GM21529 (cell line): ENCODE data around the gene LOXHD1.

Experiments
- ATAC-seq: cut with Tn5 transposase; IDR thresholded peaks from one replicate; pipeline ENCODE4 v1.9.1; 2021; ENCODE audit not compliant: unreplicated experiment

Gene LOXHD1

DNA sequence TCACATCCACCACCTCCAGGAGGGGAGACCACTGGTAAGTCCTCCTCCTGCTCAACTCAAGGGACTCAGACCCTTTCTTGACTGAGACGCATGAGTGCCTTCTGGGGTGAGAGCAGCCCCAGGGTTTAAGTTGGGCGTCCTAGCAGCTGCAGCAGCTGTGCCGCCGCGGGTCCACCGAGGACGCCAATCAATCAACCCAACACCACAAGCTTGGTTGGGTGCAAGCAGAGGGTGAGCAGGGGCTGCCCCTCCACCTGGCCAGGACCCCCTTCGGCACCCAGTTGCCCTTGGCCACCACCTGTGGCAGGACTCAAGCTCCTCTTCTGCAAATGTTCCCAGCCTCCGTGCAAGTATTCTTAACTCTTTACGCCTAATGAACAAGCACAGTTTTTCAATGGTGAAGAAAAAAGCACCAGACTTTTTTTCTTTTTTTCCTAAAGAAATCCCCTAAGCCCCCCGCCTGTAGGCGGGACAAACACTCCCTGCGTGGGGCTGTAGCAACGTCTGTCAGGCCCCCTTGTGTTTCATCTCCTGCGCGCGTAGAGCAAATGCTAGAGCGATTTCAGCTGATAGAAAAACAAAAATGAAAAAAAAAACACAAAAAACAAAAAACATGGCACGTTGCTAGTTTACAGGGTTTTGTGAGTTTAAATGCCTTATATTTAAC is 197.1 kb downstream of the LOXHD1 start:
- no peak for ATAC-seq

DNA sequence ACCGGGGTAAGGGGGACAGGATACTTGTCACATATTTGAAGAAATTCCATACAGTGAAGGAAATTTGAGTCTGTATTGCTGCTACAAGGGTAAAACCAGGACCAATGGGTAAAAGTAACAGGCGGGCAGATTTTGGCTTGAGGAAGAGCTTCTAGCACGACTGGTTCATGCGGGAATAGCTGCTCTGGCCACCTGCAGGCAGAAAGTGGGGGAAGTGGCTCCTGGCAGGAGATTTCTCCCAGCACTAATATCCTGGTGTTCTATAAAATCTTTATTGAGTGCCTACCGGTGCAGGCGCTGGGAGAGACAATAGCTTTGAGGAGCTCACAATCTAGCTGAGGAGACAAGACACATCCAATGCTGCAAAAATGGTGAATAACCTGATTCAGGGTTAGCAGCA is 198.5 kb downstream of the LOXHD1 start:
- no peak for ATAC-seq

DNA sequence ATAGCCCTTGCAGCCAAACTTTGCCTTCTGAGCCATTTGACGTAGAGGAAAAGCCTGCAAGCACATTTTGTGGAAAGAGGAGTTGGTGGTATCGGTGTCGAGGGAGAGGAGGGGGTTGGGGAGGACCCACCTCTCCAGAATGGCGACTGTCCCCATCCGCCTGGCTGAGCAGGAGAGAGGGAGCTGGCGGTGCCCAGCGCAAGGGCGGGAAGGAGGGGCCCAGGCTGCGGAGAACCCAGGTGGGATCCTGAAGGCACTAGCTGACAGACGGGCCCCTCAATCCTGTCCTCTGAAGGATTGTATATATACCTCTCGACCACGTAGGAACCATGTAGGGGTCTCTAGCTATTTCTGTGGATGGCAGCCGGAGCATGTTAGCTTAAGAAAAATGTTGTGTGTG is 200.3 kb downstream of the LOXHD1 start:
- ATAC-seq, result no peak

DNA sequence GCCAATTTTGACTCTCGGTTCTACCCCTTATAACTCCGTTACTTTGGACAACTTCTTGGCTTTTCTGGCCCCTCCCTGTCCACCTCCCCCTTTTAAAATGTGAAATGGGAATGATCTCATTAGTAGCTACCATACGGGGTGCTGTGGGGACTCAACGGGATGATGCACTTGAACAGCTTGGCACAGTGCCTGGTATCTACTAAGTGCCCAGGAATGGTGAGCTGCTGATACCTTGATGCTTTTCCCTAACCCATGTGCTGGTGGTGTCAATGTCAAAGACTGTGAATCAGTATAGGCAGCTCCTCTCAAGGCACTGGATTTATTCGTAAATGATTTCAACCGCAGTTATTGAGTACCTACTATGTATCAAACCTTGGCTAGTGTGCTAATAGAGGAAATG is 204.2 kb downstream of the LOXHD1 start:
- ATAC-seq, result no peak

- no peak for ATAC-seq
These were observed 207.5 kb downstream of the LOXHD1 start for GRCh38 chr18:46449499-46449898.

GRCh38 chr18:46449033-46449432 is 208.0 kb downstream of the LOXHD1 start:
- no peak for ATAC-seq

- ATAC-seq, result no peak
These were observed 208.7 kb downstream of the LOXHD1 start for GRCh38 chr18:46448347-46448746.

DNA sequence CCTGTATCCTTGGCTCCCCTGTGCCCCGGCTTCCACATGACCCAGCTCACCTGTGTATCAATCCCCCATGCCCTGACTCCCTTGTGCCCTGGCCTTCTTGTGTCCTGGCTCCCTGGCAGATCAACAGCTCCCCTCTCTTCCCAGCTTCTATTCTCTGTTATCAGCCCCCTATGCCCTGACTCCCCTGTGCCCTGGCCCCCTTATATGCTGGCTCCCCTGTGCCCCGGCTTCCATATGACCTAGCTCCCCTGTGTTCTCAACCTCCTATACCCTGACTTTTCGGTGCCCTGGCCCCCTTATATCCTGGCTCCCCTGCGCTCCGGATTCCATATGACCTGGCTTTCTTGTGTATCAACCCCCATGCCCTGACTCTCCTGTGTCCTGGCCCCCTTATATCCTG is 209.2 kb downstream of the LOXHD1 start:
- ATAC-seq, result no peak

DNA sequence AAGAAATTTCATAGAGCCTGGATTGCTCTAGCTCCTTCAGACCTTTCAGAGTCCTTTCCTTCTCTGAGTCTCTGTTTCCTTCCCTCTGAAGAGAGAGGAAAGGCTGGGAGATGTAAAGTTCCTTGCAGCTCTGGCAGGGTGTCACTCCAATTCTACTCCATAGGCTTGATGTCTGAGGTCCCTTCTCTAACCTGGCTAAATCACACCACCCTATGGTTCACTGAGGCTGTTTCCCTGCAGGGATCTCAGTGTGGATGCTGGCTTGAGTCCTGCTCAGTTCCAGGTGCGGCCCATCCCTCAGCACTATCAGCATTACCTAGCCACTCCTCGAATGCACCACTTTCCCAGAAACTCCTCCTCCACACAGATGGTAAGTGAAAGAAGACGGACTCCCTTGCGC is 209.7 kb downstream of the LOXHD1 start:
- ATAC-seq, result no peak

DNA sequence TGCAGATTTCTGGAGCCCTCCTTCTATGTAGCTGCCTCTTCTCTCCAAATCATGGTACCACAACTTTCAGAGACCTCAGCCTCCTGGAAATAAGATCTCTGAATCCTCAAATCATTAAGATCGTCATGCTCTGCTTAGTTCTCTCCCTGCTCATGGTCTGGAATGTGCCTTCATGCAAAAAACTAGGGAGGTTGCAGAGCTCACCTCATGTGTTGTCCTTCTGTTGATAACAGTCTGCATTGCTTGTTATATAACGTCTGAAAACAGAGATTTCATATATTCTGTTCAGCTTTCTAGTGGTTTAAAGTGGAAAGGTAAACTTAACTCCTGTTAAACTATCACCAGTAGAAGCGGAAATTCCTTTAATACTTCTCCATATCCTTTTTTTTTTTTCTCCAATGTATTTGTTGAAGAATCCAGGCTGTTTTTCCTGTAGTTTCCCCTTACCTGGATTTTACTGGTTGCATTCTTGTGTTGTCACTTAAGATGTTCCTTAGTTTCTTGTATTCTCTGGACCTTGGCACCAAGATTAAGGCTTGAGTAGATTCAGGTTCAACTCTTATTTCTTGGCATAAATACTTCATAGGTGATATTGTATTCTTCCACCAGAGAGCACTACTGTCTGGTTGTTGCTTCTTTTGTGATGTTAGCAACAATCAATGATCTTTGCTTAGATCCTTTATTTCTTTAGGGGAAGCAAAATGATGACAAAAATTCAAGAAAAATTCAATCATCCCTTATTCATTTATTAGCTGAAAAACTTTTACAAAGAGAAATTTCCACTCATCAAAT is 211.3 kb downstream of the LOXHD1 start:
- ATAC-seq, result no peak

DNA sequence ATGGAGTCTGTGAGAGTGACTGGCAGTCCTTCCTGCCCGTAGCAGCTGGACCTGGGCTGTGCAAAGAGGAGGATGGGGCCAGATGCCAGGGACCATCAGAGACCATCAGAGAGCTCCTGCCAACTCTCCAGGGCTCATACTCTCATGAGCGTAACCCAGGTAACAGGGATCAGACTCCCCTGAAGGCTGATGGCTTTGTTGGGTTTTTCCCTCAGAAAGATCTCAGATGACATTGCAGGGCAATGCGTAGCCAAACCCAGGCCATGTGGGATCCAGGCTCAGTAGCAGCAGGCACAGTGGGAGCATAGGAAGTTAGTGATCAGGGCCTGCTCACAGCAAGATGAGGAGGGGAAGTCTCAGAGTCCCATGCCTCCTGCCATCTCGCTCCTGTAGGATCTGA is 218.0 kb downstream of the LOXHD1 start:
- no peak for ATAC-seq

DNA sequence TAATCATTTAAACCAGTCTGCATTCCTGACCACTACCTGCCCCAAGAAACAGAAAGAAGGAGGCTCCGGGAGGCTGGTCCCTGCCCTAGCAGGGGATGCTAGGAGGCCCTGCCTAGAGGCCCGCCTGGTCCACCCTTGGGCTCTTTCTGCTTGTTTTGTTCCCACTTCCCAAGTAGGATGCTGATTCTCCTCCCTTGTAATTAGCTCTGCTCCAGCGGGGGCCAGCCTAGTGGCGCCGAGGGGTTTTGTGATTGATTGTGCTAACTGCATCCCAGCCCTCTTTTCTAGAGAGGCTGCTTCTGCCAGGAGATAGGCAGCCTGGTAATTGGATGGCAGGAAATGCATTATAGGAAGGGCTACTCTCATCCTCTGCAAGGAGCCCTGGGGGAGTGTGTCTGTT is 220.0 kb downstream of the LOXHD1 start:
- no peak for ATAC-seq

DNA sequence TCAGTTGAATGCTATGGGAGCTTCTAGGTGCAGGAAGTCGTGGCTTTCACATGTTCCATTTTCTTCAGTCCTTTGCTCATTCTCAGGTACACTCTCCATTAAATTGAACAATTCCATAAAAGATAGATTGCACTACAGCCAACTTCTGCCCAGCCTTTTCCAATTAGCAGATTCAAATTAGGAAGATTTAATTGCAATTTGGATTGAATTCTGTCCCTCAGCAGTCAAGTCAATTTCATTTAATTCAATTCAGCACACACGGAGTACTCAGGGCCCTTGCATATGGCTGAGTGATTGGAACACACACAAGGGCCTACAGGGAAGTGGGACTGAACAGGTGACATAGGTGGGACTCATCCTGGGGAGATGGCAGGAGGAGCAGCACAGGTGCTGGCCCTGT is 220.4 kb downstream of the LOXHD1 start:
- no peak for ATAC-seq

- no peak for ATAC-seq
These were observed 222.0 kb downstream of the LOXHD1 start for GRCh38 chr18:46435031-46435430.

- no peak for ATAC-seq
These were observed 222.4 kb downstream of the LOXHD1 start for GRCh38 chr18:46434629-46435028.

DNA sequence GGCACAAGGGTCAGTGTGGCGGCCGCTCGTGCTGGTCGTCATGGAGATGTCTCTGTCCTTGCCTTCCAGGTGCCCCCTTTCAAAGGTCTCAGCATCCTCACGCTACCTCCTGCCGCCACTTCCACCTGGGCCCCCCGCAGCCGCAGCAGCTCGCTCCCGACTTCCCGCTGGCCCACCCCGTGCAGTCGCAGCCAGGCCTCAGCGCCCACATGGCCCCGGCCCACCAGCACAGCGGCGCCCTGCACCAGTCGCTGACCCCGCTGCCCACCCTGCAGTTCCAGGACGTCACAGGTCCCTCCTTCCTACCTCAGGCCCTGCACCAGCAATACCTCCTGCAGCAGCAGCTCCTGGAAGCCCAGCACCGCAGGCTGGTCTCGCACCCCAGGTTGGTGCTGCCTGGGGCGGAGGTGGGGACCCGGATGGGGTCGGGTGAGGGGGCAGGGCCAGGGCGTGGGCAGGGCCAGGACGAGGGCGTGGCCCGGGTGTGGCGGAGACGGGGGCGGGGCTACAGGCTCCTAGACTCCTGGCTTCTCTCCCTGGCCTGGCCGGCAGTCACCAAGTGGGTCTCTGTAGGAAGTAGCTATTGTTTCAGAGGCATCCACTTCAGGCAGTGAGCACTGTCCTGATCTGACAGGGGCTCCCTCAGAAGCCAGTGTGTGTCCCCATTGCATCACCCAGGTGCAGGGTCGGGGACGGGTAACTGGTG is 223.7 kb downstream of the LOXHD1 start:
- no peak for ATAC-seq

GRCh38 chr18:46431522-46432171 is 225.4 kb downstream of the LOXHD1 start:
- ATAC-seq, result no peak

- no peak for ATAC-seq
These were observed 227.3 kb downstream of the LOXHD1 start for GRCh38 chr18:46429649-46430224.

- no peak for ATAC-seq
These were observed 227.9 kb downstream of the LOXHD1 start for GRCh38 chr18:46429130-46429529.

DNA sequence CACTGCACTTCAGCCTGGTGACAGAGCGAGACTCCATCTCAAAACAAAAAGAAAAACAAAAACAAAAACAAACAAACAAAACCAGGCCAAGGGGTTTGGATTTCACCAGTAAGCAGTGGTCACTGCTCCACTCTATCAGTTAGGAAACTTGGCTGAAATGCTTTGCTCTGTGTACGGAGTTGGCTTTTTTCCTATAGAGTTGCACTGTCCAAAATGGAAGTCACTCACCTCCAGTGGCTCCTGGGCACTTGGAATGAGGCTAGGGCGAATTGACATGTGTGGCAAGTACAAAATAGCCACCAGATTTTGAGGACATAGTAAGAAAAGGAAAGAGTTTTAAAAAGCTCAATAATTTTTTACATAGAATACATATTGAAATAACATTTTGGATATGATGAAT is 228.7 kb downstream of the LOXHD1 start:
- ATAC-seq, result no peak
